Nephron progenitor cell (in vitro differentiated cells): ENCODE data around the gene DPEP2.

ENCODE experiments used
- DNase-seq: peaks from one replicate; pipeline ENCODE4 v3.0.0; 2021
- H3K27ac Mint-ChIP-seq: 2 replicates; pipeline ENCODE4 v1.8.0; 2021; ENCODE audit warnings: mild to moderate bottlenecking, moderate library complexity, mixed read lengths
- H3K27me3 Mint-ChIP-seq: 2 replicates; pipeline ENCODE4 v1.8.0; 2021; ENCODE audit warnings: mild to moderate bottlenecking, low read depth, mixed read lengths; ENCODE audit not compliant: poor library complexity
- H3K36me3 Mint-ChIP-seq: 2 replicates; pipeline ENCODE4 v1.8.0; 2021; ENCODE audit warnings: low read depth, mixed read lengths
- H3K4me1 Mint-ChIP-seq: 2 replicates; pipeline ENCODE4 v1.8.0; 2021; ENCODE audit warnings: mixed read lengths
- H3K4me3 Mint-ChIP-seq: 2 replicates; pipeline ENCODE4 v1.8.0; 2021; ENCODE audit warnings: mild to moderate bottlenecking, moderate library complexity, mixed read lengths
- H3K9me3 Mint-ChIP-seq: 2 replicates; pipeline ENCODE4 v1.8.0; 2021; ENCODE audit warnings: mild to moderate bottlenecking, moderate library complexity, mixed read lengths
- CTCF ChIP-seq: fragments of 200-600 bp; sonication (generic); IDR thresholded peaks from 2 replicates; pipeline ENCODE4 v1.5.0; 2021; ENCODE audit warnings: antibody characterized with exemption

Gene DPEP2

DNA sequence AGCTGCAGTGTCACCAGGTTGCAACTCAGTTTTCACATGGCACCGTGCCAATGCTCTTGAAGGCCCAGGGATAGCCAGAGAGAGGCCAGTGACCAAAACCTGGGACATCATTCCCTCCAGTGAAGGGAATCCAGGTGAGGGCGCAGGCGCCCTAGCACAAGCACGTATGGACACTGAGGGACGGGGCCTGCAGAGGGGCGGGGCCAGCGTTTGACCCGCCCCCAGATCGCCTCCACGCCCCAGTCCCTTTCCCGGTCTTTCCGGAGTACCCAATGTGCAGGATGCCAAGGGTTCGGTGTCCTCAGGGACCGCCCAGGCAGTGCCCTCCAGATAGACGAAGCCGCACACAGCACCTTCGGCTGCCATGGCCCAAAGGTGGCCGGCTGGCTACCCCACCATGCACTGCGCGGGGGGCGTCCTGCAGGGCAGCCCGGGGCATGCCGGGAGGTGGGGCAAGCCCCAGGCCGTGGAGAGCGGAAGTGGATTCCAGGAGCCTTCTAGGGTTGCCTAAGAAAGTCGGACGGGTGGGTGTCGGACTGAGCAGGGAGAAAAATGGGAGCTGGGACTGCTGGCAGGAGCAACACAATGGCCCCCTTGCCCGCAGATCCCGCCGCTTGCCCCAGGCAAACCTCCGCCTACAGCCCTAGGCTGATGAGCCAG, 35.5 kb downstream of the DPEP2 start:
- Mint-ChIP-seq H3K27ac (no peak overlapping the region), H3K9me3 (no peaks in the 10 kb centered on the region), H3K4me1 (peaks cover 45% of the 10 kb centered on the region), H3K4me3 (no peak overlapping the region), H3K36me3 (peaks cover 24% of the 10 kb centered on the region), H3K27me3 (peaks cover 8% of the 10 kb centered on the region)
- no peak for DNase-seq
- TF ChIP-seq CTCF, result no peak

DNA sequence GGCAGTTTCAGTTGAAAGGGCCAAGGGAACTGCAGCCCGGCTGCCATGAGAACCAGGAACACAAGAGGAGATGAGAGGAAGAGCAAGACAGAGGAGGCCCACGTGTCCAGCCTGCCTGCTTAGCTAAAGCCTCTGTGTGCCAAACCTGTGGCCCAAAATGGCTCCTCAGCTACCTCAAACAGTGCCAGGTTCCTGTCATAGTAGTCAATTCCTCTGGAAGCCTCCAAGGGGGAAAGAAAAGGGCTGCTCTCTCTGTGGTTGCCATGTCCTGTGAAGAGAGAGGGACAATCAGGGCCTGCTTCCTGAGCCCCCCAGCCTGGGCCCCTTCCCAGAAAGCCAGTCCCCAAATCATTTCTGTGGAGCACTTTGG, 36.0 kb downstream of the DPEP2 start:
- Mint-ChIP-seq H3K27ac (no peak overlapping the region), H3K9me3 (no peaks in the 10 kb centered on the region), H3K4me3 (no peak overlapping the region), H3K27me3 (peaks cover 10% of the 10 kb centered on the region), H3K36me3 (peaks cover 29% of the 10 kb centered on the region), H3K4me1 (peaks cover 45% of the 10 kb centered on the region)
- no peak for DNase-seq
- TF ChIP-seq CTCF, result no peak

DNA sequence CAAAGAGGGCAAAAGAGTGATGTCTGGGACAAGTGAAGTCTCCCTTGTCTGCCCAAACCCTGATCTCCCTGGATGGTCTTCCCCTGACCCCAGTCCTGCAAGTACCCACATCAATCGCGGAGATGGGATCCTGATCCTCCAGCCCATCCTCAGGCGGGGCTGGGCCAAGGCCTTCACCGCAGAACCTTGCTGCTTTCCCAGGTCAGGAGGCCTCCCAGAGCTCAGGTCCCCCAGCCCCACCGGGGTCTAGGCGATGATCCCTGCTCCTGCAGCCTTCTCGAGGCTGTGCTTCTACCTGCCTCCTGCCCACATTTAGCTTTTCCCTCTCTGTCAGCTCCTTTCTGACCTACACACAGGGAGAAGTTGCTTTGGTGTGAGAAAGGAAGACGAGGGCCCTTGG, 37.1 kb downstream of the DPEP2 start:
- H3K4me3 Mint-ChIP-seq, result no peak overlapping the region

DNA sequence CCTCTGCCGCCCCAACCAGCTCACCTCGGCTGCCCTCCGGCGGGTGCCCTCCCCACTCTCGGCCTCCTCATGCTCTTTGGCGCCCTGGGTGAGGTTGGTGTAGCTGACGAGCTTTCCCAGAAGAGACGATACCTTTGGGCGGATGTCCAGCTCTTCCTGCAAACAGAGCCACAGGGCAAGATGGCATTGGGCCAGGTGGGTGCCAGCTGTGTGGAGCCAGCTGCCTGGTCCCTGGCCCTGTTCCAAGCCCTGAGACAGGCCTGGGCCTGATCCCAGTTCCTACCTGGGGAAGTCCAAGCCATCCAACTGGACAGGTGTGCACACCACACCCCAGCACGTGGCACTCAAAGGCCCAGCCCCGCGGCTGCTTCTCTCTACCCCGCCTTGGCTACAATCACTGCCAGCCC, 37.7 kb downstream of the DPEP2 start:
- no peak overlapping the region for H3K4me3 Mint-ChIP-seq
- H3K36me3 Mint-ChIP-seq, result peaks cover 32% of the 10 kb centered on the region
- DNase-seq, result no peak
- H3K4me1 Mint-ChIP-seq, result peaks cover 30% of the 10 kb centered on the region
- peaks cover 6% of the 10 kb centered on the region for H3K27me3 Mint-ChIP-seq
- TF ChIP-seq CTCF, result no peak
- no peak overlapping the region for H3K27ac Mint-ChIP-seq
- no peaks in the 10 kb centered on the region for H3K9me3 Mint-ChIP-seq

More for the DNA sequence above, 37.1 kb downstream of the DPEP2 start:
- DNase-seq, result no peak
- H3K9me3 Mint-ChIP-seq, result no peaks in the 10 kb centered on the region
- no peak for TF ChIP-seq CTCF
- H3K36me3 Mint-ChIP-seq, result peaks cover 32% of the 10 kb centered on the region
- peaks cover 8% of the 10 kb centered on the region for H3K27me3 Mint-ChIP-seq
- H3K27ac Mint-ChIP-seq, result no peak overlapping the region
- peaks cover 36% of the 10 kb centered on the region for H3K4me1 Mint-ChIP-seq

DNA sequence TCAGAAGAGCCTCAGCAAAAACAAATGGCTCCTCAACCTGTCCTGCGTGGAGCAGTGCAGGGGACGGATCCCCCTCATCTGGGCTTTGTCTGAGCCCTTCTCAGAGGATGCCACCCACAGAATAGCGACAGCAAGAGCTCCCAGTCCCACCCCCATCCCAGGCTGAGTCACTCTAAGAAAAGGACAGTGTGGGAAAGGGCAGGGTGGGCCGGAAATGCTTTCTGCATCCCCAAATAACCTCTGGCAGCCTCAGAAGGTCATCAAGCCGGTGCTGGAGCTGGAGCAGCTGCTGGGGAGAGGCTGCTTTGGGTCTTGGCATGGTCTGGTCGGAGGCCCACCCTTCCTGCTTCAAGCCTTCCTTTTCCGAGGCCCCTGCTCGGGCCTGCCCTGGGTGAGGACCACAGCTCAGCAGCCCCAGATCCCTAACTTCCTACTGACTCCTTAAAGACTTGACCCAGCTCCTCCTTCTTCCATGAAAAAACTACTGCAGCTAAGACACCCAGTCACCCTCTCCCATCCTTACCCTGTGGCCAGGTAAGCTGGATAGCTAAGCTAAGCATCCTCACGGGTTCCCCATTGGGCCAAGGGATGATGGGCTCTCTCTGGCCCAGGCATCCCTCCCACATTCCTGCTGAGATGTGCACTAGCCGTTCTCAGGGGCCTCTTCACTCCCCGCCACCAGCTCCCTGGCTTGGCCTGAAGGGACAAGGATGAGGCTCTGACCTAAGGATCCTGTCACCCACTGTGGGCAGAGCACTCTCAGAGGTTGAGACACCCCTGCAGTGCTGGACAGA, 39.6 kb downstream of the DPEP2 start:
- Mint-ChIP-seq H3K36me3 (peaks cover 32% of the 10 kb centered on the region), H3K4me1 (peaks cover 19% of the 10 kb centered on the region), H3K9me3 (no peaks in the 10 kb centered on the region), H3K27me3 (peaks cover 6% of the 10 kb centered on the region), H3K27ac (no peak overlapping the region), H3K4me3 (no peak overlapping the region)
- TF ChIP-seq CTCF, result no peak
- no peak for DNase-seq
